ENCODE results near the gene FRK. TPM values are rescaled to one million over a fixed set of nuclear protein-coding genes. Genes with fewer than 3 reads are reported as not detected.
"Not testable (repeated sequence)": the region's sequence is repeated elsewhere in the genome, so short reads cannot be mapped to it uniquely, and the experiment has no call there.

The FRK gene
- total and polyA plus RNA-seq, 9 donors = 0.38 to 3.5 (median 1.1) TPM

DNA sequence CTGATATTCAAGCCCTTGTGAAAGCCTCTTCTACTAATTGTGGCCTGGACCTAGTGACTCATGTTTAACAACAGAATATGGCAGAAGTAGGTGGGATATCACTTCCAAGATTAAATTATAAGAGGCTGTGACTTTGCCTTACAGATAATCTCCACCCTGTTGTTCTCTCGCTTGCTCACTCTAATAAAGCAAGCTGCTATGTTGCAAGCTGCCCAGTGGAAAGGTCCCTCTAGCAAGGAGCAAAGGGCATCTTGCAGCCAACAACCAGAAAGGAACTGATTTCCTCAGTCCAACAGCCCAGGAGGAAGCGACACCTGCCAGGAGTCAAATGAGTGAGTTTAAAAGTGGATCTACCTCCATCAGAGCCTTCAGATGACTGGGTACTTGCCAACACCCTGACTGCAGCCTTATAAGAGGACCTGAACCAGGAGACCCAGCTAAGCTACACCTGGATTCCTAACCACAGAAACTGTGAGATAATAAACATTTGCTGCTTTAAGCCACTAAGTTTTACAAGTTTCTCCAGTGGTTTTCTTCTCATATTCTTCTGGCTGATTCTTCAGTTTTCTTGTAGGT is 112.6 kb downstream of the FRK start:
- H3K9me3 ChIP-seq = no peaks in the 10 kb centered on the region
- TF ChIP-seq EP300 (IDR thresholded peaks at IDR 0.05) = no peak
- TF ChIP-seq, protein P1, sequence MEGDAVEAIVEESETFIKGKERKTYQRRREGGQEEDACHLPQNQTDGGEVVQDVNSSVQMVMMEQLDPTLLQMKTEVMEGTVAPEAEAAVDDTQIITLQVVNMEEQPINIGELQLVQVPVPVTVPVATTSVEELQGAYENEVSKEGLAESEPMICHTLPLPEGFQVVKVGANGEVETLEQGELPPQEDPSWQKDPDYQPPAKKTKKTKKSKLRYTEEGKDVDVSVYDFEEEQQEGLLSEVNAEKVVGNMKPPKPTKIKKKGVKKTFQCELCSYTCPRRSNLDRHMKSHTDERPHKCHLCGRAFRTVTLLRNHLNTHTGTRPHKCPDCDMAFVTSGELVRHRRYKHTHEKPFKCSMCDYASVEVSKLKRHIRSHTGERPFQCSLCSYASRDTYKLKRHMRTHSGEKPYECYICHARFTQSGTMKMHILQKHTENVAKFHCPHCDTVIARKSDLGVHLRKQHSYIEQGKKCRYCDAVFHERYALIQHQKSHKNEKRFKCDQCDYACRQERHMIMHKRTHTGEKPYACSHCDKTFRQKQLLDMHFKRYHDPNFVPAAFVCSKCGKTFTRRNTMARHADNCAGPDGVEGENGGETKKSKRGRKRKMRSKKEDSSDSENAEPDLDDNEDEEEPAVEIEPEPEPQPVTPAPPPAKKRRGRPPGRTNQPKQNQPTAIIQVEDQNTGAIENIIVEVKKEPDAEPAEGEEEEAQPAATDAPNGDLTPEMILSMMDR (IDR thresholded peaks at IDR 0.05) = no peak
- TF ChIP-seq POLR2A (IDR thresholded peaks at IDR 0.05) = no peak
- WGBS, 3 donors = 87 to 98% (median 92%) methylated on average over 2 of the region's 2 CpGs
- no peaks in the 10 kb centered on the region for H3K4me1 ChIP-seq (ENCODE audit: insufficient read depth)
- H3K36me3 ChIP-seq = no peaks in the 10 kb centered on the region
- H3K4me3 ChIP-seq = no peak overlapping the region
- H3K27ac ChIP-seq = no peak overlapping the region
- intact Hi-C loops (cut with DNase I) = no loop called here
- no peak for DNase-seq
- no peaks in the 10 kb centered on the region for H3K27me3 ChIP-seq

DNA sequence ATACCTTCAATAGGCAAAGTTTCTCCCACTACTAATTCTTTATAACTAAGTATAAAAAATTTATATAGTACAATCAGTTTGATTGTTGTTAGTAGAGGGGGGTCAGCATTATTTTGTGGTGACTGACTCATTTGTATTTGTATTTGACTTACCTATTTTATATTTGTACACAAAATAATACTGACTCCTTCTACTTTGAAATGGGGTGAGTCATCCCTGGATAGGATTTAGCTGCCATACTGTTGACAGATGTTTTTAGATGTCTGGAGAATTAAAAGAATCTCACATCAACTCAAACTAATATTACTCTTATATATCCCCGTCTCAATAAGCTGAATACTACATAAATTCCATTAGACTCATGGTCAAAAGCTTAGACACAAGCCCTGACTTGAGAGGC is 114.9 kb downstream of the FRK start:
- H3K36me3 ChIP-seq = no peaks in the 10 kb centered on the region
- no peak overlapping the region for H3K4me3 ChIP-seq
- H3K27me3 ChIP-seq = no peaks in the 10 kb centered on the region
- no peaks in the 10 kb centered on the region for H3K9me3 ChIP-seq
- H3K27ac ChIP-seq = no peak overlapping the region
- DNase-seq = no peak
- no peaks in the 10 kb centered on the region for H3K4me1 ChIP-seq (ENCODE audit: insufficient read depth)
- intact Hi-C loops (cut with DNase I) = no loop called here
- WGBS, 3 donors = 90 to 95% (median 93%) methylated on average over 1 of the region's 1 CpG
- TF ChIP-seq, protein P1 (IDR thresholded peaks at IDR 0.05) = no peak
- no peak for TF ChIP-seq EP300 (IDR thresholded peaks at IDR 0.05)
- TF ChIP-seq POLR2A (IDR thresholded peaks at IDR 0.05) = no peak

DNA sequence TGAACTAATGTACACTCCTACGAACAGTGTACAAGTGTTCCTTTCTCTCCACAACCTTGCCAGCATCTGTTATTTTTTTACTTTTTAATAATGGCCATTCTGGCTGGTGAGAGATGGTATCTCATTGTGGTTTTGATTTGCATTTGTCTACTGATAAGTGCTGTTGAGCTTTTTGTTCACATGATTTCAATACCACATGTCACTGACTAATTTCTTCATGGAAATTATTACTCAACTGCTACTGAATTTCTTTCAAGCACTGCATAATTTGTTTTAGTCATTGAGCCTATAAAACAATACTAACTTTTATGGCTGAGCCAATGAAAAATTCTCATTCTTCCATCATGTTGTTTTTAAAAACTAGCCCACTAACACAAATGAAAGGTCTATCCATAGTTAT is 115.4 kb downstream of the FRK start:
- intact Hi-C loops (cut with DNase I) = no loop called here
- no peak for DNase-seq
- no peaks in the 10 kb centered on the region for H3K4me1 ChIP-seq (ENCODE audit: insufficient read depth)
- WGBS, 3 donors = 91 to 97% (median 94%) methylated on average over 1 of the region's 1 CpG
- no peaks in the 10 kb centered on the region for H3K9me3 ChIP-seq
- H3K27me3 ChIP-seq = no peaks in the 10 kb centered on the region
- H3K36me3 ChIP-seq = no peaks in the 10 kb centered on the region
- no peak overlapping the region for H3K27ac ChIP-seq
- TF ChIP-seq EP300 (IDR thresholded peaks at IDR 0.05) = no peak
- TF ChIP-seq, protein P1 (IDR thresholded peaks at IDR 0.05) = no peak
- no peak overlapping the region for H3K4me3 ChIP-seq

DNA sequence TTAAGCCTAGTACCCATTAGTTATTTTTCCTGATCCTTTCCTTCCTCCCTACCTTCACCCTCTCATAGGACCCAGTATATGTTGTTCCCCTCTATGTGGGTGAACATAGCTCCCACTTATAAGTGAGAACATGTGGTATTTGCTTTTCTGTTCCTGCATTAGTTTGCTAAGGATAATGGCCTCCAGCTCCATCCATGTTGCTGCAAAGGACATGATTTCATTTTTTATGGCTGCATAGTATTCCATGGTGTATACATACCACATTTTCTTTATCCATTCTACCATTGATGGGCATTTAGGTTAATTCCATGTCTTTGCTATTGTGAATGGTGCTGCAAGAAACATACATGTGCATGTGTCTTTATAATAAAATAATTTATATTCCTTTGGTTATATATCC is 115.9 kb downstream of the FRK start:
- H3K27me3 ChIP-seq; H3K36me3 ChIP-seq; intact Hi-C loops (cut with DNase I); DNase-seq; H3K4me3 ChIP-seq; H3K9me3 ChIP-seq; H3K4me1 ChIP-seq (ENCODE audit: insufficient read depth); H3K27ac ChIP-seq: not testable (repeated sequence)

DNA sequence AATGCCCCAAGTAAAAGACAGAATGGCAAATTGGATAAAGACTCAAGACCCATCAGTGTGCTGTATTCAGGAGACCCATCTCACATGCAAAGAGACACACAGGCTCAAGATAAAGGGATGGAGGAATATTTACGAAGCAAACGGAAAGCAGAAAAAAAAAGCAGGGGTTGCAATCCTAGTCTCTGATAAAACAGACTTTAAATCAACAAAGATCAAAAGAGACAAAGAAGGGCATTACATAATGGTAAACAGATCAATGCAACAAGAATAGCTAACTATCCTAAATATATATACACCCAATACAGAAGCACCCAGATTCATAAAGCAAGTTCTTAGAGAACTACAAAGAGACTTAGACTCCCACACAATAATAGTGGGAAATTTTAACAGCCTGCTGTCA is 123.2 kb downstream of the FRK start:
- H3K4me3 ChIP-seq; DNase-seq; H3K9me3 ChIP-seq; H3K36me3 ChIP-seq; H3K27me3 ChIP-seq; intact Hi-C loops (cut with DNase I); H3K27ac ChIP-seq; H3K4me1 ChIP-seq (ENCODE audit: insufficient read depth): not testable (repeated sequence)
- 85 to 90% (median 90%) methylated on average over 2 of the region's 2 CpGs for WGBS, 3 donors

DNA sequence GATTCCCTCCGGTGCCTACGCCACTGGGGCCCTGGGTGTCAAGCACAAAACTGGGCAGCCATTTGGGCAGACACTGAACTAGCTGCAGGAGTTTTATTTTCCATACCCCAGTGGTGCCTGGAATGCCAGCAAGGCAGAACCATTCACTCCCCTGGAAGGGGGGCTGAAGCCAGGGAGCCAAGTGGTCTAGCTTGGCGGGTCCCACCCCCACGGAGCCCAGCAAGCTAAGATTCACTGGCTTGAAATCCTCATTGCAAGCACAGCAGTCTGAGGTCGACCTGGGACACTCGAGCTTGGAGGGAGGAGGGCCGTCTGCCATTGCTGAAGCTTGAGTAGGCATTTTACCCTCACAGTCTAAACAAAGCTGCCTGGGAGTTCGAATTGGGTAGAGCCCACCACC is 125.3 kb downstream of the FRK start:
- H3K27me3 ChIP-seq = no peaks in the 10 kb centered on the region
- WGBS, 3 donors = 77 to 87% (median 85%) methylated on average over 8 of the region's 8 CpGs
- H3K4me3 ChIP-seq = no peak overlapping the region
- no peaks in the 10 kb centered on the region for H3K9me3 ChIP-seq
- TF ChIP-seq POLR2A (IDR thresholded peaks at IDR 0.05) = no peak
- TF ChIP-seq EP300 (IDR thresholded peaks at IDR 0.05) = no peak
- TF ChIP-seq, protein P1 (IDR thresholded peaks at IDR 0.05) = no peak
- no peak overlapping the region for H3K27ac ChIP-seq
- intact Hi-C loops (cut with DNase I) = no loop called here
- H3K4me1 ChIP-seq (ENCODE audit: insufficient read depth) = no peaks in the 10 kb centered on the region
- no peak for DNase-seq
- H3K36me3 ChIP-seq = no peaks in the 10 kb centered on the region
